ENCODE measurements around the gene MTX1. TPM values are rescaled to one million over a fixed set of nuclear protein-coding genes. Genes with fewer than 3 reads are reported as not detected.
A peak's percentile ranks its signal among the peaks of the same experiment; 100 is the strongest.

Gene MTX1
- total and polyA plus RNA-seq, 9 of the 15 experiments (the other 6 are each of a cell fraction or from before 2014, with no cell fraction given) = 29.1 to 98.4 (median 66.9) TPM

- TF ChIP-seq CTCF (IDR thresholded peaks at IDR 0.05 in 2 of 3, conservative IDR thresholded peaks at IDR 0.05 in 1 of 3; ENCODE audit: insufficient read depth in 2 of 3, low read depth in 1 of 3, low read length in 3 of 3) (peak; percentile 82 to 93 (median 88)), ZNF644 (tag; IDR thresholded peaks at IDR 0.05; ENCODE audit: low read depth) (no peak), PCBP2 (IDR thresholded peaks at IDR 0.05; ENCODE audit: low read depth, low read length, poor library complexity, severe bottlenecking) (no peak), CREM (IDR thresholded peaks at IDR 0.05; ENCODE audit: low read depth) (peak; percentile 39; the same call in 1 of the 2 replicates), SMARCE1 (IDR thresholded peaks at IDR 0.05) (no peak), ZNF134 (CRISPR knock-in tag; conservative IDR thresholded peaks at IDR 0.05) (no peak), ESRRA (IDR thresholded peaks at IDR 0.05; ENCODE audit: borderline replicate concordance, low read depth) (no peak), ZNF511 (CRISPR knock-in tag; IDR thresholded peaks at IDR 0.05) (no peak), SRSF9 (IDR thresholded peaks at IDR 0.05; ENCODE audit: borderline replicate concordance, low read depth, low read length) (no peak), RB1 (IDR thresholded peaks at IDR 0.05; ENCODE audit: low read depth) (0 out of 2 replicates have a peak, but pooled peaks have one; percentile 30), SP1 (CRISPR knock-in tag; IDR thresholded peaks at IDR 0.05) (no peak), ID3 (CRISPR knock-in tag; IDR thresholded peaks at IDR 0.05) (no peak), ID3 (tag; IDR thresholded peaks at IDR 0.05) (no peak; the same call in 1 of the 2 replicates), DIDO1 (tag; IDR thresholded peaks at IDR 0.05; ENCODE audit: low read depth) (no peak), ETV1 (tag; conservative IDR thresholded peaks at IDR 0.05; ENCODE audit: low read depth) (peak; percentile 48; the same call in 1 of the 2 replicates), ZFP1 (CRISPR knock-in tag; IDR thresholded peaks at IDR 0.05) (no peak), BCL6 (CRISPR knock-in tag; IDR thresholded peaks at IDR 0.05) (no peak), POLR2H (tag; IDR thresholded peaks at IDR 0.05; ENCODE audit: low read depth) (no peak), RFX5 (IDR thresholded peaks at IDR 0.05; ENCODE audit: low read depth, low read length) (no peak), CHD1 (IDR thresholded peaks at IDR 0.05; ENCODE audit: low read length) (no peak), MYC (IDR thresholded peaks at IDR 0.05; ENCODE audit: low read depth, low read length) (no peak), MYC (CRISPR knock-in tag; IDR thresholded peaks at IDR 0.05; ENCODE audit: borderline replicate concordance, low read depth) (no peak), ZNF41 (CRISPR knock-in tag; conservative IDR thresholded peaks at IDR 0.05) (no peak), SMC3 (conservative IDR thresholded peaks at IDR 0.05; ENCODE audit: insufficient read depth, low read depth, low read length) (peak; percentile 72), ZNF696 (CRISPR knock-in tag; conservative IDR thresholded peaks at IDR 0.05) (no peak), ZFP30 (CRISPR knock-in tag; IDR thresholded peaks at IDR 0.05; ENCODE audit: borderline replicate concordance) (no peak), CTBP1 (IDR thresholded peaks at IDR 0.05; ENCODE audit: borderline replicate concordance) (peak; percentile 74; the same call in 1 of the 2 replicates), SMAD3 (CRISPR knock-in tag; conservative IDR thresholded peaks at IDR 0.05) (0 out of 2 replicates have a peak, but pooled peaks have one; percentile 52), FOXK2 (conservative IDR thresholded peaks at IDR 0.05 in 1 of 2, IDR thresholded peaks at IDR 0.05 in 1 of 2; ENCODE audit: low read depth in 2 of 2) (no peak), CBX5 (IDR thresholded peaks at IDR 0.05; ENCODE audit: borderline replicate concordance, low read depth) (no peak)
Measured at GRCh38 chr1:155176544-155177071, 31.9 kb upstream of the MTX1 start (continued).

Measured in K562 (cell line).